Left lung (tissue), 10 donors: Measurements from ENCODE around the gene ACKR3. TPM values are rescaled to one million over a fixed set of nuclear protein-coding genes. Genes with fewer than 3 reads are reported as not detected.

Source experiments
- ATAC-seq: fragments of 200-7000 bp; cut with Tn5 transposase; one replicate; pipeline ENCODE4 v1.9.1; 2020; ENCODE audit warnings: moderate library complexity
- DNase-seq, 4 donors: peaks; one replicate each; pipeline ENCODE4 v3.0.0-alpha.2; 2013 to 2020
- H3K27ac ChIP-seq, 2 donors: fragments of 200-600 bp; sonication (generic) in 1 of 2; one replicate each; pipeline versions ENCODE4 v1.5.0 to v1.8.0; 2020 to 2021
- H3K27me3 ChIP-seq, 2 donors: fragments of 200-600 bp; sonication (generic) in 1 of 2; one replicate each; pipeline versions ENCODE4 v1.5.0 to v1.8.0; 2020 to 2021
- H3K36me3 ChIP-seq, 2 donors: fragments of 200-600 bp; sonication (generic) in 1 of 2; one replicate each; pipeline versions ENCODE4 v1.5.0 to v1.8.0; 2020 to 2021
- H3K4me1 ChIP-seq, 2 donors: fragments of 200-600 bp; one replicate each; pipeline ENCODE4 v1.8.0; 2021
- H3K4me3 ChIP-seq, 2 donors: fragments of 200-600 bp; sonication (generic) in 1 of 2; one replicate each; pipeline versions ENCODE4 v1.5.0 to v1.8.0; 2020 to 2021; ENCODE audit warnings: mild to moderate bottlenecking in 1 of 2
- H3K9me3 ChIP-seq, 2 donors: fragments of 200-600 bp; sonication (generic) in 1 of 2; one replicate each; pipeline versions ENCODE4 v1.5.0 to v1.8.0; 2020 to 2021
- CTCF ChIP-seq, 2 donors: fragments of 200-600 bp; sonication (generic) in 1 of 2; IDR thresholded peaks; one replicate each; pipeline versions ENCODE4 v1.5.0 to v1.8.0; 2021; ENCODE audit warnings: antibody characterized with exemption in 2 of 2
- intact Hi-C, 2 donors: fragments of 100-400 bp; cut with DNase I; formaldehyde crosslinking; loops; one replicate each; pipeline versions ENCODE4 v1.11.2 to v1.14.2; 2022
- polyA plus RNA-seq, 6 donors: library from polyadenylated mRNA; unstranded; fragments of 120-200 nt; gene quantifications; one replicate each; pipeline ENCODE4 v1.2.1, GENCODE V29; 2013; ENCODE audit not compliant: insufficient read length in 6 of 6
- total RNA-seq, 2 donors: library from RNA; stranded (reverse); fragmentation: NEBNext Ultra II Directional; extraction: Animal tissue kit (Norgen Biotek cat#: 25700); gene quantifications; one replicate each; pipeline ENCODE4 v1.2.1, GENCODE V29; 2021
- donor health status: DM: no; HTN: yes; CAD: no.
- donor health status: DM: no; HTN: no; CAD: no.

The ACKR3 gene
- total and polyA plus RNA-seq, 8 donors, result 9.9 to 49.3 (median 33.3) TPM

GRCh38 chr2:236628256-236628901 lies 58.8 kb downstream of the ACKR3 start:
- ATAC-seq, result no peak
- Histone ChIP-seq H3K27me3 (no peaks in the 10 kb centered on the region), H3K36me3 (no peaks in the 10 kb centered on the region), H3K9me3 (no peaks in the 10 kb centered on the region), H3K4me3 (no peak overlapping the region), H3K4me1 (no peaks in the 10 kb centered on the region), H3K27ac (no peak overlapping the region)
- intact Hi-C loops, result no loop called here
- DNase-seq, result no peak
- no peak for TF ChIP-seq CTCF (IDR thresholded peaks at IDR 0.05)

GRCh38 chr2:236628981-236629605 lies 59.5 kb downstream of the ACKR3 start:
- Histone ChIP-seq H3K36me3 (no peaks in the 10 kb centered on the region), H3K27me3 (no peaks in the 10 kb centered on the region), H3K9me3 (no peaks in the 10 kb centered on the region), H3K4me1 (no peaks in the 10 kb centered on the region), H3K27ac (no peak overlapping the region), H3K4me3 (no peak overlapping the region)
- intact Hi-C loops, result no loop called here
- ATAC-seq, result no peak
- no peak for TF ChIP-seq CTCF (IDR thresholded peaks at IDR 0.05)
- no peak for DNase-seq

DNA sequence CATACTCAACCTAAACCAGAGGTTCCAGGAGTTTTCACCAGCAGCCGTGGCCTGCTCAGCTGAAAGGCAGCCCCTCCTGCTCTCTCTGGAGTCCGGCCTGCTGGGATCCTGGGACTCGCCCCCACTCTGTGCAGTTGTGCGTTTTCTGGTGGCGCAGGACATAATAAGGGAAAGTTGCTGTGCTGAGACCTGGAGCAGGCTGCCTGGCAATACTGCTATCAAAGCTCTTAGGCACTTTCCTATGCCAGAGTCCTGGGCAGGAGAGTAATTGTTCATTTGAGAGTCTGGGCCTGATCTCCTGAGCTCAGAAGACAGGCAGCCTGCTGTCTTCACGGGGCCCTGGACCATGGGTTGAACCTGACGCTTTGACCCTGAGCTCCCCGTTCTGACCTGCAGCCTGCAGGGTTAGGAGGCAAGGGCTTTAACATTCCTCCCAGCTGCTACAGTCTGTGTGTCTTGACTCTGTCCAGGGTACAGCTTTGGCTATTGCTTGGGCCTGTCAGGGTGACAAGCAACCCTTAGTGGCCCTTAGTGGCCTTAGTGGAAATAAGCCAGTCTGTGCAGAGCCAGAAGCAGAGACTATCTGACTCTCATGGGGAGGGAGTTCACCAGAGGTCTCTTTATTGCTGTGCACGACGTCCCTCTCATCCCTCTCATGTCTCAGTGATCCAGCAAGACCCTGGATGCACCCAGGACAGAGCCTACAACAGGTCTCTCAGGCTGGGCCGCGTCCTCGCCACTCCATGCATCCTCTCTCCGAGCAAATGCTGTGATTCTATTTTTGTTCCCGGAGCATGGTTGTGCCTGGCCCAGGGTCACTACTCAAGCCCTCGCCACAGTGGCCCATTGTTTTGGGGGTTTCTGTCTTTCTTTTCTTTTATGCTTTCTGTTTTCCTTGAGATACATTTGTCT lies 60.6 kb downstream of the ACKR3 start:
- no peaks in the 10 kb centered on the region for H3K36me3 ChIP-seq
- no peaks in the 10 kb centered on the region for H3K9me3 ChIP-seq
- intact Hi-C loops, result no loop called here
- ATAC-seq (no peak), DNase-seq (no peak)
- no peaks in the 10 kb centered on the region for H3K4me1 ChIP-seq
- no peaks in the 10 kb centered on the region for H3K27me3 ChIP-seq
- no peak for TF ChIP-seq CTCF (IDR thresholded peaks at IDR 0.05)
- H3K27ac ChIP-seq, result no peak overlapping the region
- no peak overlapping the region for H3K4me3 ChIP-seq

GRCh38 chr2:236631281-236631855 lies 61.7 kb downstream of the ACKR3 start:
- Histone ChIP-seq H3K36me3 (no peaks in the 10 kb centered on the region), H3K9me3 (no peaks in the 10 kb centered on the region), H3K4me3 (no peak overlapping the region), H3K4me1 (no peaks in the 10 kb centered on the region), H3K27me3 (no peaks in the 10 kb centered on the region), H3K27ac (no peak overlapping the region)
- no peak for TF ChIP-seq CTCF (IDR thresholded peaks at IDR 0.05)
- ATAC-seq (peak; percentile 32), DNase-seq (peak in 2 of 4 donors; percentile 26 to 45)
- intact Hi-C loops, result no loop called here
